Measurements from ENCODE around the gene ZNF441. TPM values are rescaled to one million over a fixed set of nuclear protein-coding genes. Genes with fewer than 3 reads are reported as not detected.
"Not testable (repeated sequence)": the region's sequence is repeated elsewhere in the genome, so short reads cannot be mapped to it uniquely, and the experiment has no call there.

The ZNF441 gene
- polyA plus RNA-seq, 5 donors, result 8.1 to 16.3 (median 12.3) TPM

DNA sequence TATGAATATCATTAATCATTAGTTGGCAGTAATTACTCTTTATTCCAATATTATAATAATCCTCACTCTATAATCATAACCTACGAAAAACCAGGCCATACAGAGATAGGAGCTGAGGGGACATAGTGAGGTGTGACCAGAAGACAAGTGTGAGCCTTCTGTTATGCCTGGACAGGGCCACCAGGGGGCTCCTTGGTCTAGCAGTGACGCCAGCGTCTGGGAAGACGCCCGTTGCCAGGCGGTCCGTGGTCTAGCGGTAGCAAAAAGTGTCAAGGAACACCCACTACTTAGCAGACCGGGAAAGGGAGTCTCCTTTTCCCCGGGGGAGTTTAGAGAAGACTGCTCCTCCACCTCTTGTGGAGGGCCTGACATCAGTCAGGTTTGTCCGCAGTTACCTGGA, 4.7 kb downstream of the ZNF441 start:
- DNase-seq, result not testable (repeated sequence)

GRCh38 chr19:11776669-11777068, 9.9 kb downstream of the ZNF441 start:
- not testable (repeated sequence) for DNase-seq

DNA sequence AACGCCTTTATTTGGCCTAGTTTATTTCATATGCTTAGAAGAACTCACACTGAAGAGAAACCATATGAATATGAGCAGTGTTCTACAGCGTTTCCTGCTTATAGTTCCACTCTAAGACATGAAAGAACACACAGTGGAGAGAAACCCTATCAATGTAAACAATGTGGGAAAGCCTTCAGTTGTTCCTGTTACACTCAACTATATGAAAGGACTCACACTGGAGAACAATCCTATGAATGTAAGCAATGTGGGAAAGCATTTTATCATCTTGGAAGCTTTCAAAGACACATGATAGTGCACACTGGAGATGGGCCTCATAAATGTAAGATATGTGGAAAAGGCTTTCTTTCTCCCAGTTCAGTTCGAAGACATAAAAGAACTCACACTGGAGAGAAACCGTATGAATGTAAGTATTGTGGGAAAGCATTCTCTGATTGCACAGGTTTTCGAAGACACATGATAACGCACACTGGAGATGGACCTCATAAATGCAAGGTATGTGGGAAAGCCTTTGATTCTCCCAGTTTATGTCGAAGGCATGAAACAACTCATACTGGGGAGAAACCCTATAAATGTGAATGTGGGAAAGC, 13.7 kb downstream of the ZNF441 start:
- no peak for DNase-seq

DNA sequence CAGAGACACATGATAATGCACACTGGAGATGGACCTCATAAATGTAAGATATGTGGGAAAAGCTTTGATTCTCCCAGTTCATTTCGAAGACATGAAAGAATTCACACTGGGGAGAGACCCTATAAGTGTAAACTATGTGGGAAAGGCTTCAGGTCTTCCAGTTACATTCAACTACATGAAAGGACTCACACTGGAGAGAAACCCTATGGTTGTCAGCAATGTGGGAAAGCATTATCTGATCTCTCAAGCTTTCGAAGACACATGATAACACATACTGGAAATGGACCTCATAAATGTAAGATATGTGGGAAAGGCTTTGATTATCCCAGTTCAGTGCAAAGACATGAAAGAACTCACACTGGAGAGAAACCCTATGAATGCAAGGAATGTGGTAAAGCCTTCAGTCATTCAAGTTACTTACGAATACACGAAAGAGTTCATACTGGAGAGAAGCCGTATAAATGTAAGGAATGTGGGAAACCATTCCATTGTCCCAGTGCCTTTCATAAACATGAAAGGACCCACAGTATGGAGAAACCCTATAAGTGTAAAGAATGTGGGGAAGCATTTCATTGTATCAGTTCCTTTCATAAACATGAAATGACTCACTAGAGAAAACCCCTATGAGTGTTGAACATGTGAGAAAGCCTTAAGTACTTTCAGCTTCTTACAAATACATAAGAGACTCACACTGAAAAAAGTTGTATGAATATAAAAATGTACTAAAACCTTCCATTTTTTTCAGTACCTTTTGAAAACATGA, 14.7 kb downstream of the ZNF441 start:
- no peak for DNase-seq

GRCh38 chr19:11783767-11784166, 17.0 kb downstream of the ZNF441 start:
- DNase-seq, result no peak

DNA sequence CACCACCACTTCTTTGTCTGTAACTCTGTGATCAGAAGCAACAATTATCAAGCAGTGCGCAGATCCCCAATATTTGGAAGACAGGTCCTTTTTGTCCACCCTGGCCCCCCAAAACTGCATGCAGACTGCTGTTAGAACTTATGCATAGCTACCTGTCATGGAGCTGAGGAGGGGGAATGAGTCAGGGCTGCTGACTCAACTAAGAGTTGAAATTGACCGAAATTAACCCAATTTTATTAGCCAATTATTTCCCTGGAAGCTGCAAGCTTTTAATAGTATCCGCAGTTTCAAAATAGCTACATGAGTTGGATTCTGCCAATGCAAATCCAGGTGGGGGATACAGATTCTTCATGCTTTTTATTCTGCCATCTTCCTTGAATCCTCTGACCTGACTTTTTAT, 17.6 kb downstream of the ZNF441 start:
- no peak for DNase-seq

DNA sequence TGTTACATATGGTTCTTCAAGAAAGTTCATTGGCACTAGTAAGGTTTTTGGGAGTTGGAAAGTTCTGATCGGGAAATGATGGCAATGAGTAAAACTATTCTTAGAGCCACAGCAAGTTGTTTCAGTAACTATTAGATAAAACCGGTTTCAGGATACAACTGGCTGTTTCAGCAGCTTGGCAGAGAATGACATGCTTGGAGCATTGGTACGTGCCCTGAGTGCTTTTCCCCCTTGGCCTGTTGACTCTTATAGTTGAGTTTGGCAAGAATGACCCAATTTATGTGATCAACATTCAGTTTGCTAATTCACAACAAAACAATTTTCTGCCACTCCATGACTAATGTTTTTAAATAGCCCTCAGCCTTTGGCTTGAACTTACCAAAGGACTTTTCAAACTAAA, 20.7 kb downstream of the ZNF441 start:
- no peak for DNase-seq

DNA sequence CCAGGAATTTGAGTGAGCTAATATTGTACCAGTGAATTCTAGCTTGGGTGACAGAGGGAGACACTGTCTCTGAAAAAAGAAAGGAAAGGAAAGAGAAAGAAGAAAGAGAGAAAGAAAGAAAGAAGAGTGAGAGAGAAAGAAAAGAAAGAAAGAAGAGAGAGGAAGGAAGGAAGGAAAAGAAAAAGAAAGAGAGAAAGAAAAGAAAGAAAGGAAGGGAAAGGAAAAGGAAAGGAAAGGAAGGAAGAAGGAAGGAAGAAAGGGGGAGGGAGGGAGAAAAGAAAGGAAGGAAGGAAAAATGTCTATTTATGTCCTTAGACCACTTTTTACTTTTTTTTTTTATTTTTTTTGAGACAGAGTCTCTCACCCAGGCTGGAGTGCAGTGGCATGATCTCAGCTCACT, 26.1 kb downstream of the ZNF441 start:
- DNase-seq, result no peak

- peak; percentile 75 to 81 for DNase-seq
Measured at GRCh38 chr19:11797491-11797890, 30.7 kb downstream of the ZNF441 start.

GRCh38 chr19:11798391-11799330, 31.9 kb downstream of the ZNF441 start, which contains the start of gene ZNF491:
Gene ZNF491 (plus strand): TSS chr19:11798523. CDS start chr19:11805954, 7,431 bp downstream.
- DNase-seq, result peak; percentile 91

- no peak for DNase-seq
Measured at GRCh38 chr19:11806354-11807098, 39.7 kb downstream of the ZNF441 start.

DNA sequence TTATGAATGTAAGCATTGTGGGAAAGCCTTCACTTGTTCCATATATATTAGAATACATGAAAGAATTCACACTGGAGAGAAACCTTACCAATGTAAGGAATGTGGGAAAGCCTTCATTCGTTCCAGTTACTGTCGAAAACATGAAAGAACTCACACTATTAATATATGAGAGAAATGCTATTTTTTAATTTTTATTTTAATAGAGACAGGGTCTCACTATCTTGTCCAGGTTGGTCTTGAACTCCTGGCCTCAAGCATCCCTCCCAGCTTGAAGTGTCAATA, 40.2 kb downstream of the ZNF441 start:
- no peak for DNase-seq

- DNase-seq, result no peak
Measured at GRCh38 chr19:11813703-11814028, 46.9 kb downstream of the ZNF441 start.

- DNase-seq, result peak; percentile 94
Measured at GRCh38 chr19:11814029-11814699, 47.4 kb downstream of the ZNF441 start, which contains the start of gene ZNF440. Gene ZNF440 (plus strand): TSS chr19:11814273. CDS start chr19:11814448, 175 bp downstream.

DNA sequence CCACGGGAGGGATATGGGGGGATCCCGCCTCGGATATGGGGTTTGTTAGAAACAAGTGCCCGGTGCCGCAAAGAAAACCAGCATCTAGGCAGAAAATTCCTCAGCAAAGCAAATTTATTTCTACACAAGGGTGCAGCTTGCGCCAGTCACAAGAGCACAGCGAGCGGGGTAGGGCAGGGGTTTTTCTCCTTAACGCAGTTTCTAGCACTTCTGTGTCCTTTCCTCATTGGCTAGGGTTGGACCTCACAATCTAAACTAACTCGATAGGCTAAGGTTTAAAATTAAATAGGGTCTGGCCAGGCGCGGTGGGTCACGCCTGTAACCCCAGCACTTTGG, 47.9 kb downstream of the ZNF441 start:
- peak in 1 of 2 donors; percentile 29 for DNase-seq

DNA sequence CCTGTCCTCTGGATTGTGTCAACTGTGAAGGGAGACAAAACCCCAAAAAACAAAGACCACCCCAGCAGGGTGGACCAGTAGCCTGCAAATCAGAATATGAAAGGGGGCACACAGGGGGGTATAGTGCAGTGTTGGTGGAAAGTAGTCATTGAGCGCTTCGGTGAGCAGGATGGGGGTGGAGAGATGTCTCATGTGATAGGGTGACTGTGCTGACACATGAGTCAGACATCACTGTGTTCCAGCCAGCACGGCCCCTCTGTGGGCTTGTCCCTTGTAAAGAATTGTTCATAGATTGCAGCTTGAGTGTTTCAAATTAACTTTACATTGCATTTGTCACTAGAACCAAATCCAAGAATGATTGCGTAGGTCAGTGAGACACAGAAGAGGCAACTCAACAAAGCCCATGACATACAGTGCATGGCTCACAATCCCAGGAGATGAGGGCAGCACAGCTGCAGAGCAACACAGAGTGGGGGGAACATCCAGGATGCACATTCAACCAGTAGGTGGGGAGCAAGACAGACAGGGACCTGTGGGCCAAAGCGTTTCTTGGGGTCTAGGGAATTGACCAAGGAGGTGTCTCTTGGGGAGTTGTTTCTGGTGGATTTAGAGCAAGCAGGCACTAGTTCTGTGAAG, 54.8 kb downstream of the ZNF441 start:
- DNase-seq, result no peak

DNA sequence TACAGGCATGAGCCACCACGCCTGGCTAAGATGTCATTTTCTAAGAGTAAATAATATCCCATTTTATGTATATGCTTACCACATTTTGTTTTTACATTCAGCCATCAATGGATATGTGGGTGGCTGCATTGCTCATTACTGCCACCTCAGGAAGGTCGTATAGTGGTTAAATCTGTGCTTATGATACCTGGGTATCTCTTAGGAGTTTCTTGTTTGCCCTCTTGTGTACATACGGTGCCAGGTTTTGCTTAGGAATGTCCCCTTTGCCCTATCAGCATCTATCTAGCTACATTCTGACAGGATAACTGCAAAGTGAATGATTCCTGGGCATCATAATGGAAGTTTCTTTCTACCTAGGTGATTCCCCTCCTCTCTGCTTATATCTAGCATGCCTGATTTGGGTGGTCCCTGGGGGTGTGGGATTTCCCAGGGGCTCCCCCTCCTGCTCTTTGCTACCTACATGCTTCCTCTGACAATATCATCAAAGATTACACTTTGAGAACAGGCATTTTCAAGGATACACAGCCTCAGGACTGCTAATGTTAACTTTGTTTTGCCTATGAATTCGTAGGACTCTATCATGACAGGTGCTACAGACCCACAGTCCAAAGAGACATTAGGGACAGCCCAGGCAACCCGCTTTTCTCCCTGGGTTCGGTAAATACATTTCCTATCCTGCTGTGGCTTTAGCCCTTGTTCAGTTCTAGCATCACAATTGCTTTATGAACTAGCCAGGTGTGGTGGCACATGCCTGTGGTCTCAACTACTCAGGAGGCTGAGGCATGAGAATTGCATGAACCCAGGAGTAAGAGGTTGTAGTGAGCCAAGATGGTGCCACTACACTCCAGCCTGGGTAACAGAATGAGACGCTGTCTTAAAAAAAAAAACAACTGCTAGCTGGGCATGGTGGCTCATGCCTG, 62.4 kb downstream of the ZNF441 start:
- not testable (repeated sequence) for DNase-seq

DNA sequence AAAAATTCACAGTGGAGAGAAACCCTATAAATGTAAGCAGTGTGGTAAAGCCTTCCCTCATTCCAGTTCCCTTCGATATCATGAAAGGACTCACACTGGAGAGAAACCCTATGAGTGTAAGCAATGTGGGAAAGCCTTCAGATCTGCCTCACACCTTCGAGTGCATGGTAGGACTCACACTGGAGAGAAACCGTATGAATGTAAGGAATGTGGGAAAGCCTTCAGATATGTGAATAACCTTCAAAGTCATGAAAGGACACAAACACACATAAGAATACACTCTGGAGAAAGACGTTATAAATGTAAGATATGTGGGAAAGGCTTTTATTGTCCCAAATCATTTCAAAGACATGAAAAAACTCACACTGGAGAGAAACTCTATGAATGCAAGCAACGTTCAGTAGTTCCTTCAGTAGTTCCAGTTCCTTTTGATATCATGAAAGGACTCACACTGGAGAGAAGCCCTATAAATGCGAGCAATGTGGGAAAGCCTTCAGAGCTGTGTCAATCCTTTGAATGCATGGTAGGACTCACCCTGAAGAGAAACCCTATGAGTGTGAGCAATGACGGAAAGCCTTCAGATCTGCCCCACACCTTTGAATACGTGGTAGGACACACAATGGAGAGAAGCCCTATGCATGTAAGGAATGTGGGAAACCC, 65.6 kb downstream of the ZNF441 start:
- DNase-seq, result no peak

DNA sequence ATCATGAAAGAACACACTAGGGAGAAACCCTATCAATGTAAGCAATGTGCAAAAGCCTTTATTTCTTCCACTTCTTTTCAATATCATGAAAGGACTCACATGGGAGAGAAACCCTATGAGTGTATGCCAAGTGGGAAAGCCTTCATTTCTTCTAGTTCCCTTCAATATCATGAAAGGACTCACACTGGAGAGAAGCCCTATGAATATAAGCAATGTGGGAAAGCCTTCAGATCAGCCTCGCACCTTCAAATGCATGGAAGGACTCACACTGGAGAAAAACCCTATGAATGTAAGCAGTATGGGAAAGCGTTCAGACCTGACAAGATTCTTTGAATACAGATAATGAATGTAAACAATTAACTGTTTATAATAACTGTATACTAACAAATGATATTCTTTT, 66.7 kb downstream of the ZNF441 start:
- DNase-seq, result no peak

Data from right lung (tissue), 5 donors.